CD4-positive, alpha-beta T cell treated with Interleukin-21 for 1 hour (primary cell): ENCODE data around the gene SYNGR2.

Source experiments
- DNase-seq: peaks from one replicate; pipeline ENCODE4 v3.0.0-alpha.2; 2020

Gene SYNGR2

GRCh38 chr17:78173097-78173715, 4.8 kb downstream of the SYNGR2 start:
- DNase-seq, result peak; percentile 54

- DNase-seq, result no peak
Observed at GRCh38 chr17:78174346-78174869, 6.0 kb downstream of the SYNGR2 start.

- no peak for DNase-seq
Observed at GRCh38 chr17:78174870-78175642, 6.7 kb downstream of the SYNGR2 start.

DNA sequence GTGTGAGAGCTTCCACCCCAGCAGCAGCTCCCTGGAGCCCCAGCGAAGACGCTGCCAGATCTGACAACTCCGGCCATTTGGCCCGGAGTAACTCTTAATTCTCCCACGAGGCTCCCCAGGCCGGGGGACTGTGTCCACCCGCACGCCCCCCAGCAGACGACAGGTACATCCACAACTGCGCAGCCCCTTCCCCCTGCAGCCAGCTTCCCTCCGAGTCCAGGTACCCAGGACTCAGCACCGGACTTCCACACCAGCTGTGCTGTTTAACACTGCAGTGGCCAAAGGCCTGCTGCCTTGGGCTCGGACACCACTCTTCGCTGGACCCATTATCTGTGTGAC, 7.2 kb downstream of the SYNGR2 start:
- no peak for DNase-seq

DNA sequence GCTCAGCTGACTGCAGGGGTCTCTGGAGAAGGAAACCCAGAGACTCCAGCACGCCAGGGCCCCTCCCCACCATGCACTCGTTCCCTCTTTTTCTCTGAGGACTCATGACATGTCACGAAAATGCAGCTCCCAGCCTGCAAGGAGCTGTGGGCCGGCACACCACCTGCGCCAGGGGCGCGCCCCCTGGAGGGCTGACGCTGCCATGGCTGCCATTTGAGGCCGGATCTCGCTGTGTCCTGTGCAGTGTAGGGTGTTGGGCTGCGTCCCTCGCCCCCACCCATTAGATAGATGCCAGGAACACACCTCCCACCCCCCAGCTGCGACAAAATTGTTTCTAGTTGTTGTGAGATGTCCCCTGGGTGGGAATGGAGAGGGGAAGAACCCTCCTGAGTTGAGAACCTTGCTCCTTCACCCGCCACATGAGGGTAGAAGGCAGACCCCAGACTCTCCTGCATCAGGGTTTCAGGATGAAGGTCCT, 8.2 kb downstream of the SYNGR2 start:
- peak; percentile 81 for DNase-seq

DNA sequence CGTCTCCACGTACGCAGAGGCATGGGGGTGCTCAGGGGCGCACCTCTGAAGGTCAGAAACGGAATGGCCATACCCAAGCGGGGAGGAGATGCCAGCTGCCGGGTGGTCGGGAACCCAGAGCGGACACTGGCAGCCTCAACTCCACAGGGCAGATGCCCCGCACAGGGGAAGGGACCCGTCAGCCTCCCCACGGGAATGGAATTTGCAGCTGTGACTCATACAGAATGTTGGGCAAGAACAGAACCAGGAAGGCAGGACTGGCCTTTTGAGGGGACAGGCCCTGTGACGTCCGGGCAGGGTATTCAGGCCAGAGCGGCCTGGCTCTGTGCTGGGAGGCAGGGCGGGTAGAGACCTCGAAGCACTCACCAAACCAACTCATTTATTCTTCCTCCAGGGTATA, 11.0 kb downstream of the SYNGR2 start:
- no peak for DNase-seq

DNA sequence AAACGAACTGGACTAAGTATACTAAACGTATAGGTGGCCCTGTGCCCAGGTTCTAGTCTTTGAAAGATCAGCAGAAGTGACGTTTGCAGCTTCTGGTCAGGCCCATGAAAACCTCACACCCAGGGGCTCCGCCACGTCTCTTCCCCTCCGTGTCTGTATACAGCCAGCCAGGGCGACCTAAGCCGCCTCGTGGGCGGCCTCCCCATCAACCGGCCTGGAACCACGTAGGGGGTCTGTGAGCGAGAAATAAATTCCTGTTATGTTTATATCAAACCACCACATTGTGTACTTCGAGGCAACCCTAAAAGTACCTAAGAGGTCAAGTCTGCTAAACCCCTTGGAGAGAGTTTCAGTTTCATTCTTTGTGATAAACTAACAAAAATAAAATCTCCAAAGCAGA, 11.7 kb downstream of the SYNGR2 start:
- DNase-seq, result no peak

DNA sequence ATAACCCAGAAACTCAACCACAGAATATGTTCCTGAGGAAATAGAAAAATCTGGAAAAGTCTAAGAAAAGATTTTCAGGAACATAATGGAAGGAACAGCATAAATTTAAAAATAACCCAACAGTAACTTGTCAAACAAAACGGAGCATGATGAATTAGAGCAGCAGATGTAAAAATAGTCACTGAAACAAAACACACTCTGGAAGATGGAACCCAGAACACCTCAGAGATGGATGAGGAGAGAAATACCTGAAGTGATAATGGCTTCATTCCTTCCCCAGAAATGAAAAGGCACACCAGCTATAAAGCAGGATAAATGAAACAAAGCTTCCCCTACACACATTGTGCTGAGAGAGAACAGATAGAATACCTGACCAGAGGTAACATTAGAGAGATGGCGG, 12.1 kb downstream of the SYNGR2 start:
- DNase-seq, result no peak

GRCh38 chr17:78182504-78182903, 14.1 kb downstream of the SYNGR2 start:
- DNase-seq, result no peak

DNA sequence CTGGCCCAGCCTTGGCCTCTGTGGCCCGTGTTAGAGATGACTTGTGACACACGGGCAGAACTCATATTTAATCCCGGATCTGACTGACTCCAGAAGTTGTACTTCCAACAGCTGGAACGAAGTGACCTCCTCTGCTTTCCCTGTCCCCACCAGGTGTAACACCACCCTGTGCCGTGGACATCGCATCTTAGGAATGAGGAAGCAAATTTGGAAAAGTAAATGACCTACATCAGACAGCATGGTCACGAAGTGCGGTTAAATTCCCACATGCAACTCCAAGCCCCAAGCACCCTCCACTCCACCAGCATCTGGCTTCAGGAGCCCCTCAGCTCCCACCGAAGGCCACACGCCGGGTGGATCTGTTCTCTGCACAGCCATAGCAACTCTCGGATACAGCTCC, 15.5 kb downstream of the SYNGR2 start:
- DNase-seq, result no peak

DNA sequence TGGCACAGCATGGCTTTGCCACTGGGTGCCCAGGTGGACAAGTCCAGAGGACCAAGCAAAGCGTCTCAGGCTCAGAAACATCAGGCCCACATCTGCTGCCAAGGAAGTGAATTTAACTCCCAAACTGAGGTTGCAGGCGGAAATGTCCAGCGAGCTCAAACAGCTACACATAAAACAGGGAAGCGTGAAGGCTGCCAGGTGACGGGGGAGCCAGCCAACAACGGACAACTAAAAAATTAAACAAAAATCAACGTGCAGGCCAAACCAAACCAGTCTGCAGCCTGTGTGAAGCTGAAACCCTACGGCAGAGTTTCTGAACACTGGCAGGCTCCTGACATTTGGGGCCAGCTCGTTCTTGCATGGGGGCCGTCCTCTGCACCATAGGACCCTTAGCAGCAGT, 16.0 kb downstream of the SYNGR2 start:
- DNase-seq, result no peak

DNA sequence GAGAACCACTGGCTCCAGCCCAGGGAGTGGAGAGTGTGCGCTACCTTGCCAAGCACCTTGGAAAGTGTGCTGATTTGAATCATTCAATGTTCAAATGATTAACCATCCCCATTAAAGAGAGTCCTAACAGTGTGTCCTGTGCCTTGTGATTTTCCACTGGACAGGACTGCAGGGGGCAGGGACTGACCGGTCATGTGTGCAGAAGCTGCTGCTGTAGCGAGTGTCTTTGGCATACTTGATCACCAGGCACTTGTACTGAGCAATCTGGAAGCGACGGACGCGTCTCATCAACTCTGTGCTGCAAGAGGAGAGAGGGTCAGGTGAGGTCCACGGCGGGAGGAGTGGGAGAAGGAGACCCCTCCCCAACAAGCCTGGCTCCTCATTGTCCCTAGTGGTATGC, 16.5 kb downstream of the SYNGR2 start:
- DNase-seq, result no peak

GRCh38 chr17:78185981-78186691, 17.8 kb downstream of the SYNGR2 start:
- DNase-seq, result no peak

- DNase-seq, result peak; percentile 89
Observed at GRCh38 chr17:78186692-78187595, 18.6 kb downstream of the SYNGR2 start, which contains the start of the genes AFMID and TK1. AFMID (plus strand) TSS chr17:78187362; CDS start chr17:78187371, 9 bp downstream. TK1 (minus strand) TSS chr17:78187052; CDS start chr17:78186994, 58 bp downstream.

DNA sequence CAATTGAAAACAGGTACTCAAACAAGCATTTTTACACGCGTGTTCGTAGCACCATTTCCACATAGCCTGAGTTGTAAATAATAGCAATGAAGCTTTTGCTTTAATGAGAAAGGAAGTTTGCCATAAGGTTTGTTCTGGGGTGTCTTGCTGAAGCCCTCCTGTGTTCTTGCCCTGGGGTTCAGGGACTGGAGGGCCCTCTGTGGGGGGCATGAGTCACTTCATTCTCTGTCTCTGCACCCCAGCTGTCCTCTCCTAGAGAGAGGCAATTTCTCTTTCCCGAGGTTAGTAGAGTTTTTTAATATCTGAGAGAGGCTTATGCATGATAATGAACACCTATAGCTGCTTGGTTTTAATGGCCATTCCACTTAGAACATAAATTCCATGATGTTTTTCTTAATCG, 28.3 kb downstream of the SYNGR2 start:
- no peak for DNase-seq

DNA sequence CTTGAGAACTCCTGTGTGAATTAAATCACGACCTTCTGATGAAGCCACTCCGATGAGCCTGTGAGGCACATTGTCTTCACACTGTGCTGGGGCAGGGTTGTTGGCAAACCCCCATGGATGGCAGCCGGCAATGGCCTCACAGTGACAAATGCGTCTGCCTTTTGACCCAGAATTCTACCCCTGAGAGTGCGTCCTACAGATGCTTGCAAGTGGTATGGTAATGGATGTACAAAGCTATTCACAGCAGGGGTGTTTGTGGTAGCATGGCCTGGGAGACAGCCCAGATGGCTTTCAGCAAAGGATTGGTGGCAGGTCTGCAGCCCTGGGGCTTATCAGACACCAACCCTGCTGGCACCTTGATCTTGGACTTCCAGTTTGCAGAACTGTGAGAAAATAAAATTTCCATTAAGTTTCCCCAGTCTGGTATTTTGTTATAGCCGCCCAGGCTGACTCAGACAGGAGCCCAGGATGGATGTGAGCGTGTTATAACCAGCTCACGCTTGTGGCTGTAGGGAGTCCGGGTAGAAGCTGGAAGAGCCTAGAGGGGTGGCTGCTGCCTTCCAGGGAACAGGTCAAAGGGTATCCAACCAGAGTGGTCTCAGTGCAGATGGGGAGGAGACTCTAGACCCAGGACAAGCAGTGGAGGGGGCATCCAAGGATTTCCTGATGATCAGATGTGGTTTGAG, 28.9 kb downstream of the SYNGR2 start:
- no peak for DNase-seq

GRCh38 chr17:78200451-78200850, 32.1 kb downstream of the SYNGR2 start:
- no peak for DNase-seq

DNA sequence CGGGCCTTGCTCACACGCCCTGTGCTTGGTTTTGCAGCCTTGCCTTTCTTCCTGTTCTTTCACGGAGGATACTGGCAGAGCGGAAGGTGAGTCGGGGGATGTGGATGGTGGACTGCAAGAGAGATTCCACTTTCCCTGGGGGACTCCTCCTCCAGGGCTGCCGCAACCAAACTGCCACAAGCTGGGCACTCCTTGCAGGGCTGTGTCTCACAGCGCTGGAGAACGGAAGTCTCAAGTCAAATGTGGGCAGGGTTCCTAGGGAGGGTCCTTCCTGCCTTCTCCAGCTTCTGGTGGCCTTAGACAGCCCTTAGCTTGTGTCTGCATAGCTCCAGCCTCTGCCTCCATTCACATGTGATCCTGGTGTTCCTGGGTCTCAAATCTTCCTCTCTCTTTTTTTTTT, 34.3 kb downstream of the SYNGR2 start:
- DNase-seq, result no peak

- DNase-seq, result no peak
Observed at GRCh38 chr17:78204387-78205123, 36.2 kb downstream of the SYNGR2 start.

DNA sequence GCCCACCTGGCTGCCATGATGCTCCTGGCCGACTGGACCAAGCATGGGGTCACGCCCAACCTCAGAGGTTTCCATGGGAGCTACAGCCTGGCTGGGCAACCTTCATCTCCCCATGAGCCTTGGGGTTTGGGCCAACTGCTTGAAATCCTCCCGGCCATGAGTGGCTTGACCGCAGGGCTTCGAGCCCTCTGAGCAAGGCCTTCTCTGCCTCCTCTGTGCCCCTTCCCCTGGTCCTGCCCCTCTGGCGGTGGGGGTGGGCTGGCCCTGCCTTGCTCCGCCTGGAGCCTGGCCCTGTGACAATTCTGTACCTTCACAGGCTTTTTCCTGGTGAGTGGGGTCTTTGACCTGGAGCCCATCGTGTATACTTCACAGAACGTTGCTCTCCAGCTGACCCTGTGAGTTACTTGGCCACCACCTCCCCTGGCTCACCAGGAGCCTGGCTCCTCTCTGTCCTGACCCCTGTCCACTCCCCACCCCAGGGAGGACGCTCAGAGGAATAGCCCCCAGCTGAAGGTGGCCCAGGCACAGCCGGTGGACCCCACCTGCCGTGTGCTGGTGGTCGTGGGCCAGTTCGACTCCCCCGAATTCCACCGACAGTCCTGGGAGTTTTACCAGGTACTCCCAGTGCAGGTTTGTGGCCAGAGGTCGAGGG, 36.9 kb downstream of the SYNGR2 start:
- DNase-seq, result no peak

DNA sequence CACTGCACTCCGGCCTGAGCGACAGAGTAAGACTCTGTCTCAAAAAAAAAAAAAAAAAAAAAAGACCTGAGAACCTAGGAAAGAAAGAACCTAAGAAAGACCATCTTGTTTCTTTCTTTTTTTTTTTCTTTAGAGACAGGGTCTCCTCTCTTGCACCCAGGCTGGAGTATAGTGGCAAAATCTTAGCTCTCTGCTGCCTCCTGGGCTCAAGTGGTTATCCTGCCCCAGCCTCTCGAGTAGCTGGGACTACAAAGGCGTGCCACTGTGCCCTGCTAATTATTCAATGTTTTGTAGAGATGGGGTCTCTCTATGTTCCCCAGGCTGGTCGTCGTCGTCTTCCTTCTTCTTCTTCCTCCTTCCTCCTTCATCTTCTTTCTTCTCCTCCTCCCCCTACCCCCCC, 37.9 kb downstream of the SYNGR2 start:
- DNase-seq, result no peak
